Spinal cord (tissue), 10 donors: ENCODE results near the gene ENTPD8. TPM values are rescaled to one million over a fixed set of nuclear protein-coding genes. Genes with fewer than 3 reads are reported as not detected.

ENCODE experiments used
- DNase-seq, 6 donors: peaks; one replicate each; pipeline versions ENCODE4 v3.0.0 to v3.0.0-alpha.2; 2013 to 2015; ENCODE audit warnings: low spot score in 6 of 6, low read depth in 4 of 6
- H3K27ac ChIP-seq: one replicate; pipeline ENCODE4 v1.5.1; 2013; ENCODE audit warnings: low read depth, low read length, control low read depth
- H3K27me3 ChIP-seq: one replicate; pipeline ENCODE4 v1.6.1; 2013; ENCODE audit warnings: low read length; ENCODE audit not compliant: control insufficient read depth, insufficient read depth
- H3K36me3 ChIP-seq: one replicate; pipeline ENCODE4 v1.6.1; 2013; ENCODE audit warnings: low read length; ENCODE audit not compliant: control insufficient read depth, insufficient read depth
- H3K4me1 ChIP-seq: one replicate; pipeline ENCODE4 v1.6.1; 2013; ENCODE audit warnings: low read length; ENCODE audit not compliant: control insufficient read depth, insufficient read depth
- H3K4me3 ChIP-seq: one replicate; pipeline ENCODE4 v1.5.1; 2013; ENCODE audit warnings: low read depth, low read length, control low read depth
- H3K9me3 ChIP-seq: one replicate; pipeline ENCODE4 v1.6.1; 2013; ENCODE audit warnings: low read length; ENCODE audit not compliant: control insufficient read depth, insufficient read depth
- WGBS: methylation state at CpG from one replicate; pipeline ENCODE4 v1.1.5; 2013; ENCODE audit warnings: missing lambda C conversion rate; ENCODE audit not compliant: insufficient coverage; 5-methylcytosine and 5-hydroxymethylcytosine counted together
- polyA plus RNA-seq, 2 donors: library from polyadenylated mRNA; unstranded; fragments of 120-200 nt; gene quantifications; one replicate each; pipeline ENCODE4 v1.2.1, GENCODE V29; 2013; ENCODE audit not compliant: insufficient read length in 2 of 2
- total RNA-seq, 2 donors: library from RNA; depleted of rRNA in 1 of 2; stranded (reverse); fragments of 120-200 nt in 1 of 2; fragments of >200 nt in 1 of 2; gene quantifications; one replicate each; pipeline versions ENCODE4 v1.2.3 to v1.2.4, GENCODE V29; 2013 to 2014
- donor health status: healthy.

The ENTPD8 gene
- total and polyA plus RNA-seq, 4 donors, result 0.39 to 1.1 (median 0.90) TPM; not detected in 1

GRCh38 chr9:137404961-137405567 lies 36.1 kb downstream of the ENTPD8 start:
- H3K36me3 ChIP-seq, result peaks cover 30% of the 10 kb centered on the region
- H3K4me3 ChIP-seq, result no peak overlapping the region
- no peak overlapping the region for H3K27ac ChIP-seq
- peaks cover 19% of the 10 kb centered on the region for H3K4me1 ChIP-seq
- no peaks in the 10 kb centered on the region for H3K27me3 ChIP-seq
- DNase-seq, result no peak
- WGBS, result 87% methylated on average over 23 of the region's 24 CpGs
- no peaks in the 10 kb centered on the region for H3K9me3 ChIP-seq

GRCh38 chr9:137403269-137403668 lies 37.9 kb downstream of the ENTPD8 start:
- no peak overlapping the region for H3K27ac ChIP-seq
- no peaks in the 10 kb centered on the region for H3K9me3 ChIP-seq
- WGBS, result 87% methylated on average over 14 of the region's 15 CpGs

DNA sequence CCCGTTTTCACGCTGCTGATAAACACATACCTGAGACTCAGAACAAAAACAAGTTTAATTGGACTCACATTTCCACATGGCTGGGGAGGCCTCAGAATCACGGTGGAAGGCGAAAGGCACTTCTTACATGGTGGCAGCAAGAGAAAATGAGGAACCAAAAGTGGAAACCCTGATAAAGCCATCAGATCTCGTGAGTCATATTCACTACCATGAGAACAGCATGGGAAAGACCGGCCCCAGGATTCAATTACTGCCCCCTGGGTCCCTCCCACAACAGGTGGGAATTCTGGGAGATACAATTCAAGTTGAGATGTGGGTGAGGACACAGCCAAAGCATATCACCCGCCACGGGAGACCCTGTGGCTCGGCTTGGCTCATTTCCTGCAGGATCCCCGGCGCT lies 38.4 kb downstream of the ENTPD8 start:
- H3K9me3 ChIP-seq, result no peaks in the 10 kb centered on the region
- H3K4me1 ChIP-seq, result peaks cover 17% of the 10 kb centered on the region
- 83% methylated on average over 1 of the region's 11 CpGs for WGBS
- no peak for DNase-seq
- H3K27me3 ChIP-seq, result no peaks in the 10 kb centered on the region
- peaks cover 32% of the 10 kb centered on the region for H3K36me3 ChIP-seq
- no peak overlapping the region for H3K27ac ChIP-seq
- H3K4me3 ChIP-seq, result no peak overlapping the region

More at GRCh38 chr9:137403269-137403668, 37.9 kb downstream of the ENTPD8 start:
- Histone ChIP-seq H3K27me3 (no peaks in the 10 kb centered on the region), H3K36me3 (peaks cover 29% of the 10 kb centered on the region), H3K4me1 (peaks cover 19% of the 10 kb centered on the region), H3K4me3 (no peak overlapping the region)
- no peak for DNase-seq

- H3K27me3 ChIP-seq, result no peaks in the 10 kb centered on the region
- peaks cover 53% of the 10 kb centered on the region for H3K36me3 ChIP-seq
- DNase-seq, result no peak
- H3K9me3 ChIP-seq, result peaks cover 2% of the 10 kb centered on the region
- H3K27ac ChIP-seq, result no peak overlapping the region
- 95% methylated on average over 58 of the region's 60 CpGs for WGBS
- peaks cover 4% of the 10 kb centered on the region for H3K4me1 ChIP-seq
- H3K4me3 ChIP-seq, result no peak overlapping the region
These were observed 42.3 kb downstream of the ENTPD8 start for GRCh38 chr9:137398561-137399468.

GRCh38 chr9:137397675-137398423 lies 43.3 kb downstream of the ENTPD8 start:
- Histone ChIP-seq H3K27me3 (no peaks in the 10 kb centered on the region), H3K27ac (no peak overlapping the region), H3K36me3 (peaks cover 54% of the 10 kb centered on the region), H3K4me3 (no peak overlapping the region), H3K4me1 (peaks cover 4% of the 10 kb centered on the region), H3K9me3 (peaks cover 2% of the 10 kb centered on the region)
- 93% methylated on average over 17 of the region's 20 CpGs for WGBS
- no peak for DNase-seq

DNA sequence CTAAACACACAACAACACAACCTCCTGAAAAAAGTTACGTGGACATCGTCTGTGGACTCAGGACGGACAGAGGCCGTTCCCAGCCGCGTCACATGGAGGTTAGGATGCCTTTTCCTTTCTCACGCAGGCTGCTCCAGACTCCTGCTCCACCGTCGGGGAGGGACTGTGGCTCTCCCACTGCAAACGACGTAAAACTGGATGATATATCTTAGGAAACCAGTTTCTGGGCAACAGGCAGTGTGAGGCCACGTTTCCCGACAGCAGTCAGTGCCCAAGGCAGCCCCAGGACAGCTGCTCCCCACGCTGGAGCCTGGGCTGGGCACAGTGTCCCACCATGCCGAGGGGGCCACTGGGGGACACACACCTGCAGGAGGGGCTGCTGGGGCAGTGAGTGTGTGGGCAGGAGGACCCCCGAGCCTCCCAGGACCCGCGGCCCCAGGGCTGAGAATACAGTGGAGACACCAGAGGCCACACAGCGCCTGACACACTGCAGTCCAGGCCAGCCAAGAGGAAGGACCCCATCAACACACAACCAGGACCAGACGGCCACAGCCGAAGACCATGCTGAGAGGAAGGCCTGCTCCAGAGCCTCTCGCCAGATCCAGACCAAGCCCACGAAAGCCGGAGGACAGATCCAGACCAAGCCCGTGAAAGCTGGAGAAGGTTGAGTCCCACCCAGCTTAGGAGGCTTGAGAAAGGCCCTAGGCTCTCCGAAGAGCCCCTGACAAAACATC lies 44.4 kb downstream of the ENTPD8 start:
- peaks cover 64% of the 10 kb centered on the region for H3K36me3 ChIP-seq
- WGBS, result 78% methylated on average over 22 of the region's 26 CpGs
- no peak for DNase-seq
- H3K9me3 ChIP-seq, result peaks cover 2% of the 10 kb centered on the region
- H3K27me3 ChIP-seq, result no peaks in the 10 kb centered on the region
- H3K4me3 ChIP-seq, result no peak overlapping the region
- H3K27ac ChIP-seq, result no peak overlapping the region
- peaks cover 4% of the 10 kb centered on the region for H3K4me1 ChIP-seq

- Histone ChIP-seq H3K4me1 (peaks cover 4% of the 10 kb centered on the region), H3K9me3 (peaks cover 2% of the 10 kb centered on the region), H3K36me3 (peaks cover 70% of the 10 kb centered on the region), H3K27ac (no peak overlapping the region), H3K4me3 (no peak overlapping the region), H3K27me3 (no peaks in the 10 kb centered on the region)
- DNase-seq, result no peak
- 78% methylated on average over 15 of the region's 15 CpGs for WGBS
These were observed 44.9 kb downstream of the ENTPD8 start for GRCh38 chr9:137396227-137396626.

GRCh38 chr9:137395666-137396010 lies 45.5 kb downstream of the ENTPD8 start:
- 65% methylated on average over 11 of the region's 11 CpGs for WGBS
- Histone ChIP-seq H3K27me3 (no peaks in the 10 kb centered on the region), H3K9me3 (peaks cover 2% of the 10 kb centered on the region), H3K27ac (no peak overlapping the region), H3K4me3 (no peak overlapping the region), H3K36me3 (peaks cover 76% of the 10 kb centered on the region), H3K4me1 (peaks cover 8% of the 10 kb centered on the region)
- DNase-seq, result no peak
